HepG2 (cell line): ENCODE data around the gene CCL16. TPM values are rescaled to one million over a fixed set of nuclear protein-coding genes. Genes with fewer than 3 reads are reported as not detected.

Experiments
- DMAP1 ChIP-seq: IDR thresholded peaks from 2 replicates; pipeline ENCODE4 v1.6.1; 2016
- ETV6 ChIP-seq: sonication (generic); formaldehyde crosslinking; conservative IDR thresholded peaks from 2 replicates; pipeline ENCODE4 v1.4.0; 2020; ENCODE audit warnings: missing genetic modification reagents
- FOXO1 ChIP-seq: sonication (generic); formaldehyde crosslinking; IDR thresholded peaks from 2 replicates; pipeline ENCODE4 v1.4.0; 2020; ENCODE audit warnings: missing genetic modification reagents
- FOXP1 ChIP-seq, 2 experiments: fragments of 450-650 bp in 1 of 2; IDR thresholded peaks; 2 replicates each; pipeline ENCODE4 v1.6.1; 2017 to 2018; ENCODE audit warnings: antibody characterized with exemption in 1 of 2
- GATAD1 ChIP-seq: IDR thresholded peaks from 2 replicates; pipeline ENCODE4 v1.6.1; 2016; ENCODE audit warnings: missing genetic modification reagents, missing compliant biosample characterization
- GFI1 ChIP-seq: sonication (generic); formaldehyde crosslinking; IDR thresholded peaks from 2 replicates; pipeline ENCODE4 v1.5.0; 2020; ENCODE audit warnings: missing genetic modification reagents, mild to moderate bottlenecking, borderline replicate concordance
- HMG20A ChIP-seq: IDR thresholded peaks from 2 replicates; pipeline ENCODE4 v1.6.1; 2016; ENCODE audit warnings: borderline replicate concordance
- HMG20B ChIP-seq: conservative IDR thresholded peaks from 2 replicates; pipeline ENCODE4 v1.6.1; 2016; ENCODE audit warnings: missing genetic modification reagents, missing compliant biosample characterization
- MBD4 ChIP-seq: IDR thresholded peaks from 2 replicates; pipeline ENCODE4 v1.6.1; 2012; ENCODE audit warnings: low read length, inconsistent platforms, borderline replicate concordance
- PHF20 ChIP-seq: sonication (generic); formaldehyde crosslinking; IDR thresholded peaks from 2 replicates; pipeline ENCODE4 v1.5.0; 2020; ENCODE audit warnings: mild to moderate bottlenecking, missing genetic modification reagents
- SKIL ChIP-seq: sonication (generic); formaldehyde crosslinking; IDR thresholded peaks from 2 replicates; pipeline ENCODE4 v1.8.0; 2022; ENCODE audit warnings: missing genetic modification reagents, mild to moderate bottlenecking, moderate library complexity, borderline replicate concordance
- SMC3 ChIP-seq: IDR thresholded peaks from 2 replicates; pipeline ENCODE4 v1.6.1; 2011; ENCODE audit warnings: low read length, improper control_type of control experiment
- XBP1 ChIP-seq: sonication (generic); formaldehyde crosslinking; IDR thresholded peaks from 2 replicates; pipeline ENCODE4 v1.5.0; 2020; ENCODE audit warnings: missing genetic modification reagents
- ZEB1 ChIP-seq: IDR thresholded peaks from 2 replicates; pipeline ENCODE4 v1.6.1; 2012; ENCODE audit warnings: mild to moderate bottlenecking, low read depth, inconsistent platforms; ENCODE audit not compliant: insufficient replicate concordance
- ZNF343 ChIP-seq: sonication (generic); formaldehyde crosslinking; IDR thresholded peaks from 2 replicates; pipeline ENCODE4 v1.4.0; 2020; ENCODE audit warnings: mild to moderate bottlenecking, missing genetic modification reagents
- ZNF383 ChIP-seq: sonication (generic); formaldehyde crosslinking; IDR thresholded peaks from 2 replicates; pipeline ENCODE4 v1.4.0; 2020; ENCODE audit warnings: missing genetic modification reagents, mild to moderate bottlenecking, borderline replicate concordance
- ZNF572 ChIP-seq: sonication (generic); formaldehyde crosslinking; IDR thresholded peaks from 2 replicates; pipeline ENCODE4 v1.5.1; 2020; ENCODE audit warnings: mild to moderate bottlenecking, missing genetic modification reagents
- ZNF781 ChIP-seq: sonication (generic); formaldehyde crosslinking; IDR thresholded peaks from 2 replicates; pipeline ENCODE4 v1.5.1; 2020; ENCODE audit warnings: borderline replicate concordance, mild to moderate bottlenecking, missing genetic modification reagents; ENCODE audit errors: not compliant biosample characterization
- polyA plus RNA-seq, 8 experiments: library from polyadenylated mRNA; depleted of rRNA in 3 of 8; stranded (reverse) in 7 of 8; unstranded in 1 of 8; fragments of >200 nt; fragmentation: Illumina TruSeq in 4 of 8; extraction: Trizol in 4 of 8; gene quantifications; 2 replicates each; pipeline versions ENCODE4 v1.2.1 to v1.2.3, GENCODE V29; 2011 to 2016; ENCODE audit warnings: low read depth in 4 of 8, missing spikeins in 1 of 8, mixed read lengths in 1 of 8; ENCODE audit not compliant: insufficient read depth in 1 of 8
- total RNA-seq, 5 experiments: library from RNA; depleted of rRNA; stranded (reverse); fragments of >200 nt; fragmentation: Illumina TruSeq; extraction: Trizol; gene quantifications; 2 replicates each; pipeline ENCODE4 v1.2.3, GENCODE V29; 2016; ENCODE audit warnings: low read depth in 1 of 5
- TF ChIP-seq, protein P1 (sequence below): sonication (generic); formaldehyde crosslinking; IDR thresholded peaks from 2 replicates; pipeline ENCODE4 v1.5.0; 2020; ENCODE audit warnings: missing genetic modification reagents
- TF ChIP-seq, protein P2 (sequence below): IDR thresholded peaks from 2 replicates; pipeline ENCODE4 v1.6.1; 2016; ENCODE audit warnings: missing compliant biosample characterization, missing genetic modification reagents, borderline replicate concordance
- TF ChIP-seq, protein P3 (sequence below): sonication (generic); formaldehyde crosslinking; IDR thresholded peaks from 2 replicates; pipeline ENCODE4; 2020; ENCODE audit warnings: missing genetic modification reagents, mild to moderate bottlenecking, borderline replicate concordance

The CCL16 gene
- total and polyA plus RNA-seq, 2 of the 13 experiments (the other 11 are each of a cell fraction or from before 2014, with no cell fraction given) = 2.0 to 14.7 TPM

DNA sequence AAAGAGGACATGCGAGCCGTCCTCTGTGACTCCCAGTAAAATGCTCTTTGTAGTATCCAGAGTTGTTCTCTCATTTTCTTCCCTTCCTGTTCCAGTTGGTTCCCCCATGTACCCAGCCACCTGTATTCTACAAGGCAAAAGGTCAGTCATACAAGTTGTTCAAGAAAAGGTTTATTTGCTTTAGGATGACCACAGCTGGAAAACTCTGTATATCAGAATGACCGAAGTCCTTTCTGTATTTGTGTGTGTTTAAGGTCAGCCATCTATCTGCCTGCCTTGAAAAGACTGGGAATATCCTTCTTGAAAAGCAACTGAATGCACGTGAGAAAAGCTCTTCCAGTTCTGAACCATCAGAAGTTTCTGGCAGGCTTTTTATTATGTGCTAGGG, 8.4 kb downstream of the CCL16 start (continued):
- TF ChIP-seq, protein P1, sequence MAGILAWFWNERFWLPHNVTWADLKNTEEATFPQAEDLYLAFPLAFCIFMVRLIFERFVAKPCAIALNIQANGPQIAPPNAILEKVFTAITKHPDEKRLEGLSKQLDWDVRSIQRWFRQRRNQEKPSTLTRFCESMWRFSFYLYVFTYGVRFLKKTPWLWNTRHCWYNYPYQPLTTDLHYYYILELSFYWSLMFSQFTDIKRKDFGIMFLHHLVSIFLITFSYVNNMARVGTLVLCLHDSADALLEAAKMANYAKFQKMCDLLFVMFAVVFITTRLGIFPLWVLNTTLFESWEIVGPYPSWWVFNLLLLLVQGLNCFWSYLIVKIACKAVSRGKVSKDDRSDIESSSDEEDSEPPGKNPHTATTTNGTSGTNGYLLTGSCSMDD (CRISPR knock-in tag) = no peak
- TF ChIP-seq HMG20A (CRISPR knock-in tag) (no peak), XBP1 (CRISPR knock-in tag) (no peak), ZNF343 (no peak), ZNF572 (CRISPR knock-in tag) (no peak), ETV6 (CRISPR knock-in tag) (no peak), SKIL (CRISPR knock-in tag) (no peak), GFI1 (CRISPR knock-in tag) (no peak), FOXO1 (CRISPR knock-in tag) (no peak; the same call in 1 of the 2 replicates), SMC3 (no peak), ZEB1 (no peak), HMG20B (0 out of 2 replicates have a peak, but pooled peaks have one; percentile 23), ZNF383 (CRISPR knock-in tag) (no peak), GATAD1 (CRISPR knock-in tag) (no peak; the same call in 1 of the 2 replicates), PHF20 (CRISPR knock-in tag) (no peak), FOXP1 (IDR thresholded peaks at IDR 0.05) (no peak), FOXP1 (CRISPR knock-in tag; IDR thresholded peaks at IDR 0.05) (0 out of 2 replicates have a peak, but pooled peaks have one; percentile 31), ZNF781 (no peak), DMAP1 (CRISPR knock-in tag) (no peak), MBD4 (no peak; the same call in 1 of the 2 replicates)
- TF ChIP-seq, protein P2, sequence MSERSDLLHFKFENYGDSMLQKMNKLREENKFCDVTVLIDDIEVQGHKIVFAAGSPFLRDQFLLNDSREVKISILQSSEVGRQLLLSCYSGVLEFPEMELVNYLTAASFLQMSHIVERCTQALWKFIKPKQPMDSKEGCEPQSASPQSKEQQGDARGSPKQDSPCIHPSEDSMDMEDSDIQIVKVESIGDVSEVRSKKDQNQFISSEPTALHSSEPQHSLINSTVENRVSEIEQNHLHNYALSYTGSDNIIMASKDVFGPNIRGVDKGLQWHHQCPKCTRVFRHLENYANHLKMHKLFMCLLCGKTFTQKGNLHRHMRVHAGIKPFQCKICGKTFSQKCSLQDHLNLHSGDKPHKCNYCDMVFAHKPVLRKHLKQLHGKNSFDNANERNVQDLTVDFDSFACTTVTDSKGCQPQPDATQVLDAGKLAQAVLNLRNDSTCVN = no peak
- TF ChIP-seq, protein P3, sequence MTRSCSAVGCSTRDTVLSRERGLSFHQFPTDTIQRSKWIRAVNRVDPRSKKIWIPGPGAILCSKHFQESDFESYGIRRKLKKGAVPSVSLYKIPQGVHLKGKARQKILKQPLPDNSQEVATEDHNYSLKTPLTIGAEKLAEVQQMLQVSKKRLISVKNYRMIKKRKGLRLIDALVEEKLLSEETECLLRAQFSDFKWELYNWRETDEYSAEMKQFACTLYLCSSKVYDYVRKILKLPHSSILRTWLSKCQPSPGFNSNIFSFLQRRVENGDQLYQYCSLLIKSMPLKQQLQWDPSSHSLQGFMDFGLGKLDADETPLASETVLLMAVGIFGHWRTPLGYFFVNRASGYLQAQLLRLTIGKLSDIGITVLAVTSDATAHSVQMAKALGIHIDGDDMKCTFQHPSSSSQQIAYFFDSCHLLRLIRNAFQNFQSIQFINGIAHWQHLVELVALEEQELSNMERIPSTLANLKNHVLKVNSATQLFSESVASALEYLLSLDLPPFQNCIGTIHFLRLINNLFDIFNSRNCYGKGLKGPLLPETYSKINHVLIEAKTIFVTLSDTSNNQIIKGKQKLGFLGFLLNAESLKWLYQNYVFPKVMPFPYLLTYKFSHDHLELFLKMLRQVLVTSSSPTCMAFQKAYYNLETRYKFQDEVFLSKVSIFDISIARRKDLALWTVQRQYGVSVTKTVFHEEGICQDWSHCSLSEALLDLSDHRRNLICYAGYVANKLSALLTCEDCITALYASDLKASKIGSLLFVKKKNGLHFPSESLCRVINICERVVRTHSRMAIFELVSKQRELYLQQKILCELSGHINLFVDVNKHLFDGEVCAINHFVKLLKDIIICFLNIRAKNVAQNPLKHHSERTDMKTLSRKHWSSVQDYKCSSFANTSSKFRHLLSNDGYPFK (CRISPR knock-in tag) = no peak
